ENCODE measurements around the gene ADAMTS17.

- TF ChIP-seq POLR2AphosphoS5 (IDR thresholded peaks at IDR 0.05; ENCODE audit: control insufficient read depth, insufficient read depth, low read depth, low read length) (no peak), TSHZ1 (CRISPR knock-in tag; IDR thresholded peaks at IDR 0.05) (no peak)
Measured at GRCh38 chr15:100199711-100200286, 142.0 kb downstream of the ADAMTS17 start.
